HG02870 (cell line): ENCODE results near the gene BCAS3.
"Not testable (repeated sequence)": the region's sequence is repeated elsewhere in the genome, so short reads cannot be mapped to it uniquely, and the experiment has no call there.

ENCODE experiments used
- ATAC-seq: cut with Tn5 transposase; IDR thresholded peaks from one replicate; pipeline ENCODE4 v1.9.1; 2021; ENCODE audit warnings: mild to moderate bottlenecking, moderate library complexity; ENCODE audit not compliant: unreplicated experiment

BCAS3 gene

GRCh38 chr17:60674637-60675036 lies 3.0 kb upstream of the BCAS3 start:
- not testable (repeated sequence) for ATAC-seq

- ATAC-seq = no peak
Observed at GRCh38 chr17:60675997-60676396, 1.7 kb upstream of the BCAS3 start.

DNA sequence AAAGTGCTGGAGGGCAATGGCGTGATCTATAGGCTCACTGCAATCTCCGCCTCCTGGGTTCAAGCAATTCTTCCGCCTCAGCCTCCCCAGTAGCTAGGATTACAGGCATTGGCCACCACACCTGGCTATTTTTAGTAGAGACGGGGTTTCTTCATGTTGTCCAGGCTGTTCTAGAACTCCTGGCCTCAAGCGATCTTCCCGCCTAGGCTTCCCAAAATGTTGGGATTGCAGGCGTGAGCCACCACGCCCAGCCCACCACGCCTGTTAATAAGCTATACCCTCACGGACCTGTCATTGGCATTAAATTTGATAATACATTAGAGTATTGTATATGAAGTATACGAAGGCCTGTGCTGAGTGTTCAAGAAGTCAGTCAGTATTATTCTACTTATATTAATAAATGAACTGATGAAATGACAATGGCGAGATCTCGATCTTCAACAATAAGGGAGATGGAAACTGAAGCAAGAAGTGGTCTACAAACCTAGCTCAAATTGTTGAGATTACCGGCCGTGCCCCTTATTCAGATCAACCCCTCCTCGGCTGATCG lies 818 bp upstream of the BCAS3 start:
- ATAC-seq = no peak

- ATAC-seq = no peak
Observed at GRCh38 chr17:60678118-60678444, 430 bp downstream of the BCAS3 start.

DNA sequence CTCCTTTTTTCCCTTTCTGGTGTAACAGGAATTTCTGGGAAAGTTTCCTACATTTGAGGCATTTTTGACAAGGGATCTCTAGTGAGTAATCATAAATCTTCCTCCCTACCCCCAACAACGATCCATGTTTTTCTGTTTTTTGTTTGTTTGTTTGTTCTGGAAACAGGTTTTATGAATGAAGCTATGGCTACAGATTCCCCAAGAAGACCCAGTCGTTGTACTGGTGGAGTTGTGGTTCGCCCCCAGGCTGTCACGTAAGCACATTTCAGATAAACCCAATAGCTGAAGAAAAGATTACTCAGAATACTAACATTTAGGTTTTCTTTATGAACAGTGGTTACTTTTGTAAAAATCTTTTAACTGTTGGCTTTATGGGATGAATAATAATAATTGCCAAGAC lies 1.6 kb downstream of the BCAS3 start:
- ATAC-seq = no peak

DNA sequence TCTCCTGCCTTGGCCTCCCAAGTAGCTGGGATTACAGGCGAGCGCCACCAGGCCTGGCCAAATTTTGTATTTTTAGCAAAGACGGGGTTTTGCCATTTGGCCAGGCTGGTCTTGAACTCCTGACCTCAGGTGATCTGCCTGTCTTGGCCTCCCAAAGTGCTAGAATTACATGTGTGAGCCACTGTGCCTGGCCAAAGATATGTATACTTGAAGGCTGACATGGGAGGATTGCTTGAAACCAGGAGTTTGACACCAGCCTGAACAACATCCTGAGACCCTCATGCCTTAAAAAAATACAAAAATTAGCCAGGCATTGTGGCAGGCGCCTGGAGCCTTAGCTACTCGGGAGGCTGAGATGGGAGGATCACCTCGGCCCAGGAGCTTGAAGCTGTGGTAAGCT lies 3.1 kb downstream of the BCAS3 start:
- no peak for ATAC-seq

DNA sequence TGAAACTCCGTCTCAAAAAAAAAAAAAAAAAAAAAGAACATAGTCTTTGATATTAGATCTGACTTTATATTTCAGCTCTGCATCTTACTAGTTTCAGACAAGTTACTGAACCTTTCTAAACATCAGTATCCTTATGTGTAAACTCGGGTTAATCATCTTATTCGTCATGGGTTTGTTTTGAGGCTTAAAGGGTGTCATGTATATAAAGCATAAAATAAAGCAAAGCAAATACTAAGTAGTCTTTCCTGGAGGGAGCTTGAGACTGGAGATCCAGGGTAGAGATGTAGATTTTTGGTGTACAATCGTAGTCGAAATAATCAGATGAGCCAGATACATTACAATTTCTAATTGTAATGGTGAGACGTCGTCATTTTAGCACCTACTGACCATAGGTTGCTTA lies 7.8 kb downstream of the BCAS3 start:
- no peak for ATAC-seq

GRCh38 chr17:60695960-60696359 lies 18.3 kb downstream of the BCAS3 start:
- no peak for ATAC-seq

DNA sequence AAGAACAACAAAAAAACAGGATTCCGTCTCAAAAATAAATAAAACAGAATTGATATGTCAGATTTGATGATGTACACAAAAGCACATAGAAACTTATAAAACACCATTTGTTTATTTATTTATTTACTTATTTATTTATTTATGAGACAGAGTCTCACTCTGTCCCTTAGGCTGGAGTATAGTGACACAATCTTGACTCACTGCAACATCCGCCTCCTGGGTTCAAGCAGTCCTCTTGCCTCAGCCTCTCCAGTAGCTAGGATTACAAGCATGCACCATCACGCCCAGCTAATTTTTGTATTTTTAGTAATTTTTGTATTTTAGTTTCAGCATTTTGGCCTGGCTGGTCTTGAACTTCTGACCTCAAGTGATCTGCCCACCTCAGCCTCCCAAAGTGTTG lies 21.4 kb downstream of the BCAS3 start:
- ATAC-seq = no peak

DNA sequence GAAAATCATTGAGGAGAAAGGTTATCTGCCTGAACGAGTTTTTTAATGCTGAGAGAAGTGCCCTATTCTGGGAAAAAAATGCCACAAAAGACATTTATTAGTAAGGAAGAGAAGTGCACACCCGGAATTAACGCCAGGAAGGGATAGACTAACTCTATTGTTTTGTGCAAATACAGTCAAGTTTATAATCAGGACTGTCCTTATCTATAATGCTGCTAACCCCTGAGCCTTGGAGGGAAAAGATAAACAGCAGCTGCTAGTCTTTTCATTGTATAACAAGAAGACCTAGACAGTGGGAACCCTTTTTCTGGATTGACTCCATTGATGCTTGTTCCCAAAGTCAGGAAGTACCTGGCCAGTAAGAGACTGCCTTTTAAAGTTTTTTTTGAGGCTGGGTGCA lies 26.5 kb downstream of the BCAS3 start:
- ATAC-seq = no peak

- no peak for ATAC-seq
Observed at GRCh38 chr17:60712675-60713074, 35.0 kb downstream of the BCAS3 start.

- no peak for ATAC-seq
Observed at GRCh38 chr17:60713608-60714007, 36.0 kb downstream of the BCAS3 start.

GRCh38 chr17:60716766-60717165 lies 39.1 kb downstream of the BCAS3 start:
- no peak for ATAC-seq

- ATAC-seq = no peak
Observed at GRCh38 chr17:60717814-60718213, 40.2 kb downstream of the BCAS3 start.

DNA sequence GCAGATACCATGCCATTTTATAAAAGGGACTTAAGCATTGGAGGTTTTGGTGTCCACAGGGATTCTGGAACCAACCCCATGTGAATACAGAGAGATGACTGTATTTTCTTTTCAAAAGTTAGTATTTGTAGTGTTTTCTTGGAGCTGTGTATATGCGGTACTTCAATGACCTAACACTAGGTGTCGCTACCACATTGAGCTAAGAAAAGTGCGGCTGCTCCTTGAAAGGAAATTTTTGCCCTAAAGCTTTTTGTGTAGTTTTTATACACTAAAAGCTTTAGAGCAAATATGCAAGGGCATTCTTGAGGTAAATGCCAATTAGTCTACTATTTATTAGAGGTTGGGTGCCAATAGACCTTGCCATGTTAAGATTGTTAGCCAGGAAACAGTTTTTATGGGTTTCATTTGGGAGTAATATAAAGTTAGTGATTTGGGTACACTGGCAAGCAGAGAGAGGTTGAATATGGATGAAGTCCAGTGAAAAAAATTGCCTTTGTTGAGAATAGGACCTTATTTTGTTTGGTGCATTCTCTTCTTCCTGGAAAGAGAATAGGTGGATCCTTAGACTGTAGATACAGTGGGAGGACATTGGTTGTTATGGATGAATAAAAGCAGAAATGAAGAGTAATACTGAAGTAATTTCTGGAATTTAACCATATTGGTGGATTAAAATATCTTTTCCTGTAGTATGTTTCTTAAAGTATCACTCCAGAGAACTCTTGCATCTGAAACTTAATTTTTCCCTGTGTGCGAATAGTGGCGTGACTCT lies 43.3 kb downstream of the BCAS3 start:
- ATAC-seq = no peak

GRCh38 chr17:60724647-60725046 lies 47.0 kb downstream of the BCAS3 start:
- peak; percentile 47 for ATAC-seq

DNA sequence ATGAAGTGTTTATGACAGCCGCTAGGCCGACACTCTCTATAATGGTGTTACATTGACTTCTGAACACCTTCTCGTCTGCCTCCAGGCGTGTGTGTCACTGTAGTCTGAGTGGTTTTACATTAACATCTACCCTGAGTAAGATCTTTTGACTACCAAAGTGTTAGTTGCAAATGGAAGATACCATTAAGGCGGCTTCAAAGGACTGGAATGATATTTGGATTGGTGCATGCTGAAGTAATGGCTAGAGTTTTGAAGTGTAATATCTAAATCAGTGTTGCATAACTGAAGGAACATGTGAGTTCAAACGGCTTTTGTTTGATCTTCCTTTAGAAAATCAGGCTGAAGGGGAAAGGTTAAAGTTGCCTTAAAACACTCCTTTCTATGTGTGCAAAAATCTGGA lies 52.2 kb downstream of the BCAS3 start:
- ATAC-seq = no peak

DNA sequence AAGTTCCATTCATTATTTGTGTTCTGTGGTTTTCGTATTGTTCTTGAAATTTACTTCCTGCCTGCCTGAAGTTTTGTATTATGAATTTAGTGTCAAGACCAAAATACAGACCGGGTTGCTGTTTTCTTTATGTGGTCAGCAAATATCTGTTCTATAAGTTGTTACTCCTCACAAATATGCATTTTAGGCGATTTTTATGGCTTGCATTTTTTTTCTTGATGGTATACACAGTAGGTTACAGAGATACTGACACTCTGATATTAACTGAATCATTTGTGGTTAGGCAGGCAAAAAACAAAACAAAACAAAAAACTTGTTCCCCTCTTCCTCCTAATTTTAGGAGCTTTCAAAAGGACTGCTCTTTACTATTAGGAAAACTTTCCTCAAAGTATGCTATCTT lies 52.6 kb downstream of the BCAS3 start:
- no peak for ATAC-seq

DNA sequence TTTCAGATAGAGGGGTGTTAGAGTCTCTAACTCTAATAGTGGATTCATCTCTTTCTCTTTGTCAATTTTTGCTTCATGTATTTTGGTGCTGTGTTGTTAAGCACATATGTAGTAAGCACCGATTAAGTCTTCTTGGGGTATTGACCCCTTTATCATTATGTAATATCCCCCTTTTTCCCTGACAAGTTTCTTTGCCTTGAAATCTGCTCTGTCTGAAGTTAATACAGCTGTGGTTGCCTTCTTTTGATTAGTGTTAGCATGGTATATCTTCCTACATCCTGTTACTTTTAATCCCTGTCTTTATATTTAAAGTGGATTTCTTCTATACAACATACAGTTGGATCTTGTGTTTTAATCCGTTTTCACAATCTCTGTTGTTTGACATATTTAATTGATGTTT lies 60.6 kb downstream of the BCAS3 start:
- no peak for ATAC-seq

DNA sequence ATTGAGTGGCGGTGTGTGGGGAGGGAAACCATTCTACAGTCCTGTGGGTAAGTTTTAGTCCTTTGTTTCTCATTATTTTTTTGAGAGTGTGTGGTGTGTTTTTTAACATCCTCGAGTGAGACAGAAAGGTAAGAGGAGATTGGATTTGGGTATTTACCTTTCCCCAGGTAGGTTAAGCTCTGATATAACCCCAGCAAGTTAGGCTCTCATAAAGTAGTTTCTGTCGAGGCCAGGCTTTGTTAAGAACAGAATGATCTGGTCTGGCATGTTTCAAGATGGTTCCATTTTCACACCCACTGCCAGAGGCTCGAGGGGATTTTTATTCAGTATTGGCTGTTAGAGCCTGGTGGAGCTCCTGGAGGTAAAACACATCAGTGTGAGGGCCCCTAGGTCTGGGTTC lies 62.9 kb downstream of the BCAS3 start:
- ATAC-seq = no peak

- ATAC-seq = no peak
Observed at GRCh38 chr17:60741031-60741430, 63.4 kb downstream of the BCAS3 start.

- no peak for ATAC-seq
Observed at GRCh38 chr17:60743282-60743681, 65.6 kb downstream of the BCAS3 start.

- no peak for ATAC-seq
Observed at GRCh38 chr17:60743799-60744198, 66.1 kb downstream of the BCAS3 start.
